Measurements from ENCODE around the gene TACR1. TPM values are rescaled to one million over a fixed set of nuclear protein-coding genes. Genes with fewer than 3 reads are reported as not detected.
"Not testable (repeated sequence)": the region's sequence is repeated elsewhere in the genome, so short reads cannot be mapped to it uniquely, and the experiment has no call there.

Gene TACR1
- total and polyA plus RNA-seq, 2 of the 13 experiments (the other 11 are each of a cell fraction or from before 2014, with no cell fraction given) = not detected

DNA sequence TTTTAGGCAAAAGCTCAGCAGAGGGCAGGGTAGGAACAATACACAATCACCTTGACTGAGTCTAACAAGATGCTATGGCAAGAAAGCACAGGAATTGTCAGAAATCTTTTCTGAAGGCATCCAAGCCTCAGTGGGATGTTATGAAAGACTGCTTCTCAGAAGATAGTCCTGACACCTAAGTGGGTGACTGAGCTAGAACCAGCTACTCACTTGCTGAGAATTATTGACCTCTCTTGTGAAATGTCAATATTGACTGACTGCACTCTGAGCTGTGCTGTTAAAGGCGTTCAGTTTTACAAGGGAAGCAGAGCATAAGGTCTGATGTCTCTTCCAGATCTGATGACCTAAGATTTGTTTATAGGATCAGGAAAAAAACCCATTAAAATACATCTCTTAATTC lies 46.1 kb downstream of the TACR1 start (continued):
- TF ChIP-seq, protein P1, sequence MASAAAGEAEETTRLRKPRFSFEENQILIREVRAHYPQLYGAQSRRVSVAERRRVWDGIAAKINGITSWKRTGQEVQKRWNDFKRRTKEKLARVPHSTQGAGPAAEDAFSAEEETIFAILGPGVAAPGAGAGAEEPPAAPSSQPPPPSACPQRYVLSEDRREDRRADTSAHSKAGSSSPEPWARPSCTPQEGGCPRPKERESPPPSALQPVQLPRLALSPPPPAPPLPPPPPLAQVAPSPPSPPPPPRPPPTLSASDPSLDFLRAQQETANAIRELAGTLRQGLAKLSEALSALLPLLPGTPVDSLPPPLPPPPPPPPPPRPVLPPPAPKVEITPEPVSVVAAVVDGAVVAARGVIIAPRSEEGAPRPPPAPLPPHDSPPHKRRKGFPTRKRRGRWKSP (CRISPR knock-in tag; IDR thresholded peaks at IDR 0.05) = no peak; the same call in 1 of the 2 replicates

DNA sequence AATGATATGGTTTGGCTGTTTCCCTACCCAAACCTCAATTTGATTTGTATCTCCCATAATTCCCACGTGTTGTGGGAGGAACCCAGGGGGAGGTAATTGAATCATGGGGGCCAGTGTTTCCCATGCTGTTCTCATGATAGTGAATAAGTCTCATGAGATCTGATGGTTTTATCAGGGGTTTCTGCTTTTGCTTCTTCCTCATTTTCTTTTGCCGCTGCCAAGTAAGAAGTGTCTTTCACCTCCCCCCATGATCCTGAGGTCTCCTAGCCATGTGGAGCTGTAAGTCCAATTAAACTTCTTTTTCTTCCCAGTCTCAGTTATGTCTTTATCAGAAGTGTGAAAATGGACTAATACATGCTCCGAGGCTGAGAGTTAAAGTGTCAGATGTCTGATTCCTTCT lies 47.1 kb downstream of the TACR1 start:
- BruUV-seq (replicated peaks); CTCF ChIA-PET (ENCODE audit: low intra/inter-chr PET ratio, low total read pairs); H2AFZ ChIP-seq (ENCODE audit: low read length); H3K36me3 ChIP-seq (replicated peaks in 1 of 2; ENCODE audit: control insufficient read depth in 1 of 2, insufficient read depth in 2 of 2, low read length in 2 of 2); H3K9me3 ChIP-seq (ENCODE audit: low read length); H3K79me2 ChIP-seq (ENCODE audit: insufficient read depth, low read length); H3K9ac ChIP-seq (ENCODE audit: insufficient read depth, low read depth, low read length); H3K27ac ChIP-seq (ENCODE audit: extremely low read length, insufficient read depth, low read length); ATAC-seq; H3K4me2 ChIP-seq (ENCODE audit: low read depth, low read length); H4K20me1 ChIP-seq (ENCODE audit: insufficient read depth, low read length); in situ Hi-C loops (cut with HindIII; ENCODE audit: extremely low pct_ligation_motif_present, low pct_unique_long_range_greater_than_20kb); DNase-seq (ENCODE audit: low spot score); H3K27me3 ChIP-seq (ENCODE audit: control insufficient read depth in 1 of 2, insufficient read depth in 2 of 2, low read length in 2 of 2); FAIRE-seq; POLR2A ChIA-PET; H3K4me3 ChIP-seq (replicated peaks in 1 of 3; ENCODE audit: insufficient read depth in 1 of 3, low read depth in 2 of 3, low read length in 3 of 3): not testable (repeated sequence)
- 68% methylated on average over 3 of the region's 3 CpGs for WGBS (ENCODE audit: low lambda C conversion rate)
- intact Hi-C loops (cut with micrococcal nuclease; ENCODE audit: unreplicated experiment) = loop anchor here (5.0 kb wide), 1 partner anchor 85 kb away; no protein-coding TSS in a partner anchor
- peaks cover 39% of the 10 kb centered on the region for H3K4me1 ChIP-seq (ENCODE audit: insufficient read depth, low read length)

DNA sequence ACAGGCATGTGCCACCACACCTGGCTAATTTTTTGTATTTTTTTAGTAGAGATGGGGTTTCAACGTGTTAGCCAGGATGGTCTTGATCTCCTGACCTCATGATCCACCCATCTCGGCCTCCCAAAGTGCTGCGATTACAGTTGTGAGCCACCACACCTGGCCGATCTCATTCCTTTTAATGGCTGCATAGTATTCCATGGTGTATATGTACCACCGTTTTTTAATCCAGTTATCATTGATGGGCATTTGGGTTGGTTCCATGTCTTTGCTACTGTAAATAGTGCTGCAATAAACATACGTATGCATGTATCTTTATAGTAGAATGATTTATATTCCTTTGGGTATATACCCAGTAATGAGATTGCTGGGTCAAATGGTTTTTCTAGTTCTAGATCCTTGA lies 51.4 kb downstream of the TACR1 start:
- H3K27ac ChIP-seq (ENCODE audit: extremely low read length, insufficient read depth, low read length); intact Hi-C loops (cut with micrococcal nuclease; ENCODE audit: unreplicated experiment); CTCF ChIA-PET (ENCODE audit: low intra/inter-chr PET ratio, low total read pairs); H3K79me2 ChIP-seq (ENCODE audit: insufficient read depth, low read length); H3K9ac ChIP-seq (ENCODE audit: insufficient read depth, low read depth, low read length); in situ Hi-C loops (cut with HindIII; ENCODE audit: extremely low pct_ligation_motif_present, low pct_unique_long_range_greater_than_20kb); POLR2A ChIA-PET; H3K27me3 ChIP-seq (ENCODE audit: control insufficient read depth in 1 of 2, insufficient read depth in 2 of 2, low read length in 2 of 2); BruUV-seq (replicated peaks); DNase-seq (ENCODE audit: low spot score); H3K36me3 ChIP-seq (replicated peaks in 1 of 2; ENCODE audit: control insufficient read depth in 1 of 2, insufficient read depth in 2 of 2, low read length in 2 of 2); ATAC-seq; H2AFZ ChIP-seq (ENCODE audit: low read length); H4K20me1 ChIP-seq (ENCODE audit: insufficient read depth, low read length); H3K4me3 ChIP-seq (replicated peaks in 1 of 3; ENCODE audit: insufficient read depth in 1 of 3, low read depth in 2 of 3, low read length in 3 of 3); FAIRE-seq; H3K9me3 ChIP-seq (ENCODE audit: low read length); H3K4me2 ChIP-seq (ENCODE audit: low read depth, low read length): not testable (repeated sequence)
- H3K4me1 ChIP-seq (ENCODE audit: insufficient read depth, low read length) = peaks cover 30% of the 10 kb centered on the region
- 82% methylated on average over 6 of the region's 6 CpGs for WGBS (ENCODE audit: low lambda C conversion rate)
